ENCODE measurements around the gene EIF6.

DNA sequence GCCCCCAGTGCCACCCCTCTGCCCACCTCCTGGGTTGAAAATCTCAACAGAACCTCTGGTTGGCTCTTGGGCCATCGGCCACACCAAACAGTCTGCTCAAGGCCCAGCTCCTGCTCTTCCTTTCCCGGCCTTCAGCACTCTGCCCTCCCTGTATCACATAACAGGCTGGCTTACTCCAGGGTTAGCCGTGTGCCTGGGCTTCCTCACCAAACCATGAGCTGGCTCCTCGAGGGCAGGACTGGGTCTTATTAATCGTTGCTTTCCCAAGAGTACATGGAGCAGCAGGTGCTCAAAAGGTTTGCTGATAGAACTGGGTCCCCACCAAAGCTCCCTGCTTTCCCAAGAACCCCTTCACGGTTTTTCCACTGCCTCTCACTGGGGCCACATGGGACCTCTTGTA is 20.4 kb upstream of the EIF6 start:
- TF ChIP-seq POLR2A (IDR thresholded peaks at IDR 0.05; ENCODE audit: low read depth, low read length) (no peak), POLR2AphosphoS5 (IDR thresholded peaks at IDR 0.05; ENCODE audit: low read depth, low read length) (no peak), POU2F2 (IDR thresholded peaks at IDR 0.05; ENCODE audit: low read depth, low read length) (no peak), SPI1 (IDR thresholded peaks at IDR 0.05; ENCODE audit: low read depth, low read length) (no peak), TAF1 (IDR thresholded peaks at IDR 0.05; ENCODE audit: low read depth, low read length) (no peak)

All from GM12891 (cell line).